GM19239 (cell line): ENCODE measurements around the gene HYAL3.

Experiments used
- DNase-seq: peaks from one replicate; pipeline ENCODE4 v3.0.0; 2011; ENCODE audit warnings: low spot score; ENCODE audit not compliant: insufficient read length
- FAIRE-seq: peaks from 2 replicates; lab custom pipeline; 2011; peaks lifted over from hg19 to GRCh38; lab: Jason Lieb, UNC

HYAL3 gene

DNA sequence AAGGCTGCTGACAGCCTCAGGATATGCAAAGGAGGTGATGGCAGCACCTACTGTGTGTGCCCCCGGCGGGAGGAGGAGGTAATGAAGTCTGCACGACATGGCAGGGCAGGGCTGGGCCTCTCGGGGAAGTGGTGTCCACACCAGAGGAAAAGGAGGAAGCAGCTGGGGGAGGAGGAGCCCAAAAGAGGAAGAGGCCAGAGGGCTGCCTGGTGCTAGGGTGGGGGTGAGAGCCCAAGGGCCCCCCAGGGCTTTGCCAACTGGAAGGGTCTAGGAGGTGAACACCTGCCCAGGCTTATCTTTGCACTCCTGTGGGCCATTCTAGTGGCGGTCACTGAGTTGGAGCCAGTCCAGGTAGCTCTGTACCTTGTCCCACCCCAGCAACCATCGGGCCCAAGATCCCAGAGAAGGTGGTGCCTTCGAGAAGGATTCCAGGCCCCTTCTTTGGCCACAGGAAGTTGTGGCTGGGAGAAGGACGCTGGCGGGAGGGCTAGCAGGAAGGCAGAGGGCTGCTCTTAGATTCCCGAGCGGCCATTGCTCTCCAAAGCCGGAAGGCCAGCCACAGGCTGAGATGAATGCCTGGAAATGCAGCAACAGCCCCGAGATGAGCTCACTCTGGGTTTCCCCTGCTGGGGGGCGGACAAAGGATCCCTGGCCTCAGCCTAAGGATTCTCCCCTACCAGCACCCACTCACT lies 56.2 kb downstream of the HYAL3 start:
- DNase-seq (no peak), FAIRE-seq (peak; percentile 21)
